Effector memory CD4-positive, alpha-beta T cell (primary cell): ENCODE data around the gene TLR1.

Source experiments
- DNase-seq, 3 donors: peaks; one replicate each; pipeline ENCODE4 v3.0.0-alpha.2; 2020
- H3K27ac ChIP-seq: 2 replicates; pipeline ENCODE4 v1.7.0; 2013; ENCODE audit warnings: mild to moderate bottlenecking, low read length, moderate library complexity; ENCODE audit not compliant: insufficient read depth, poor library complexity, severe bottlenecking
- H3K27me3 ChIP-seq: replicated peaks from 2 replicates; pipeline ENCODE4 v1.7.0; 2013; ENCODE audit warnings: mild to moderate bottlenecking, low read length; ENCODE audit not compliant: insufficient read depth, control insufficient read depth, poor library complexity, severe bottlenecking
- H3K36me3 ChIP-seq: 2 replicates; pipeline ENCODE4 v1.7.0; 2013; ENCODE audit warnings: mild to moderate bottlenecking, low read length, moderate library complexity; ENCODE audit not compliant: control insufficient read depth, insufficient read depth
- H3K4me1 ChIP-seq: 2 replicates; pipeline ENCODE4 v1.7.0; 2013; ENCODE audit warnings: low read length, mild to moderate bottlenecking; ENCODE audit not compliant: control insufficient read depth, insufficient read depth, poor library complexity, severe bottlenecking
- H3K4me3 ChIP-seq: 2 replicates; pipeline ENCODE4 v1.7.0; 2013; ENCODE audit warnings: low read length, low read depth, mild to moderate bottlenecking; ENCODE audit not compliant: insufficient read depth, poor library complexity, severe bottlenecking
- H3K9me3 ChIP-seq: 2 replicates; pipeline ENCODE4 v1.7.0; 2013; ENCODE audit warnings: mild to moderate bottlenecking, low read length, moderate library complexity; ENCODE audit not compliant: control insufficient read depth

The TLR1 gene

DNA sequence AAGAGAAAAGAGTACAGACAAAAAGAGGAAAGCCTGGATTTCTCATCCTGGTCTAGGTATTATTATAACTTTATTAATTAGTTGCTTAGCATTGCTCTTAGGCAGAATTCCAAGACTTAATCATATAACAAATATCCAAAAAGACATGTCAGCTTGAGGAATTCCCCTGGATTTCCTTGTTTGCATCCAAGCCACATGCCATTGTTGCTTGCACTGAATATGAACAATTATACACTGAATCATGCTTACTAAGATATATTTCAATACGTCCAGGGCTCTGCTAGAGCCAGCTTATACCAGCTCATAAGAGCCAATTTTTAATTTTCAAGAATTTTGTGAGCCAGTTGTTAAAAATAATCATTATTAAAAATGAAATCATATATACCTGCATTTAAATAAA is 16.3 kb downstream of the TLR1 start:
- H3K9me3 ChIP-seq = no peaks in the 10 kb centered on the region
- no peak overlapping the region for H3K4me3 ChIP-seq
- H3K36me3 ChIP-seq = no peaks in the 10 kb centered on the region
- H3K27ac ChIP-seq = no peak overlapping the region
- no peaks in the 10 kb centered on the region for H3K27me3 ChIP-seq
- no peaks in the 10 kb centered on the region for H3K4me1 ChIP-seq
- no peak for DNase-seq

DNA sequence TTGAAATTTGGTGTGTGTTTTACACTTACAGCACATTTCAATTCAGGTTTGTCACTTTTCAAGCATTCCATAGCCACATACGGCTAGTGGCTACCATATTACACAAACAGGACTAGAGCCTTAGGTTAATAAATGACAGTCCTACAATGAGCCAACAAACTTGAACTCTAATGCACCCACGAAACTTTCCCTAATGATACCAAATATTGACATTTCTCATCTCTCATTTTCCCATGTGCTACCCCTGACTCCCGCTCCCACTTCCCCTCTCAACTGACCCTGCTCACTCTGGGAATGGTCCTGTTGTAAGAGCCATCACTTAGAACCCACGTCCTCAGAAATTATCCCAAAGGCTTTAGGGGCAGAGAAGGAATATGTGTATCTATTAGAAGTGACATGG is 16.9 kb downstream of the TLR1 start:
- peaks cover 2% of the 10 kb centered on the region for H3K4me1 ChIP-seq
- no peak overlapping the region for H3K27ac ChIP-seq
- no peak overlapping the region for H3K4me3 ChIP-seq
- DNase-seq = no peak
- no peaks in the 10 kb centered on the region for H3K27me3 ChIP-seq
- no peaks in the 10 kb centered on the region for H3K9me3 ChIP-seq
- no peaks in the 10 kb centered on the region for H3K36me3 ChIP-seq

DNA sequence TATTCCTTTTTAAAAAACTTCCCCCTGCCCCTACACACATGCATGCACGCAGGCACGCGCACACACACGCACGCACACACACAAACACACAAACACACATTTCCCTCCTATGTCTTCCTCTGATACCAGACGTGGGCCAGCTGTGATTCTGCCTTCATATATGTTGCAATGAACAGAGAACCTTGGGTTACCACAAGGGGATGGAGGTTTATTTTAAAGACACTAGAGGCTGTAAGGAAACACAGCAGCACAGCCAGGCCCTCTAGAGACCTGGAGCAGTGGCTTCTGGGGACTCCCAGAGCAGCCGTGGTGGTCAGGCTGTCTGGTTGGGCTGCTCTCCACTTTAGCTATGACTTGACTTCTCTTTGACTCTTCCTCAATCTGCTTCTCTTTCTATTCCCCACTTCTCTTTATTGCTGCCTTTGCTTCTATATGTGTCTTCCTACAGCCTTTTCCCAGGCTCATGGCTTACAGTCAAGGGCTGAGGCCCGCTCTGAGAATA is 18.6 kb downstream of the TLR1 start:
- H3K4me1 ChIP-seq = peaks cover 3% of the 10 kb centered on the region
- no peak overlapping the region for H3K4me3 ChIP-seq
- no peaks in the 10 kb centered on the region for H3K9me3 ChIP-seq
- H3K27ac ChIP-seq = no peak overlapping the region
- no peaks in the 10 kb centered on the region for H3K27me3 ChIP-seq
- no peaks in the 10 kb centered on the region for H3K36me3 ChIP-seq
- no peak for DNase-seq

DNA sequence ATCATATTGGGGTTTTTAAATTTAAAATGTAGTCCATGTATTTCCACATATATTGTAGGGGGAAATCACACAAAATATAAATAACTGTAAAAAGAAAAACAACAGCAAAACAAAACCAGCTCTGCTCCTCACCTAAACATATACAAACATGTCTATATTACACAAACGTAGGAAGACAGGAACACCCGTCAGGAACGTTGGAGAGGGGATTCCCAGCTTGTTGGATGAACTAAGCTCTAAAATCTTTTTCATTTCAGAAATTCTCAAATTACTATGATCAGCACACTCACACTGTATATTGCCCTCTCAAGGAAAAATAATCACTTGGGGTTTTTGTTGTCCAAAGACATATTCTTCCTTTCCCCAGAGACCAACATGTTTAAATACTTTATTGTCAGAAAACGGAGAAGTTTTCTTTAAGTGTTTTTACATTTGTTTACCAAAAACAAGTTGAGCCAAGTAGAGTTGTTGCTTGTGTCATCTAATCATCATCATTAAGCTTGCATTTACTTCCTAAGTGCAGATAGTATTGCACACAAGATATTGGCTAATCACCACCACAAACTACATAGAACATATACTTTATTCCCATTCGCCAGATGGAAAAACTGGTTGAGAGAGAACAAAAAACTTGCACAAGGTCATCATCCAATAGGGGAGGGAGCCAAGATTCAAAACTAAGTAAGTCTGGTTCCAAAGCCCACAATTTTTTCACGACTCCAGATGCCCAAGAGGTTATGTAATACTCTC is 19.4 kb downstream of the TLR1 start:
- no peaks in the 10 kb centered on the region for H3K9me3 ChIP-seq
- no peaks in the 10 kb centered on the region for H3K36me3 ChIP-seq
- no peak for DNase-seq
- H3K4me1 ChIP-seq = peaks cover 3% of the 10 kb centered on the region
- no peaks in the 10 kb centered on the region for H3K27me3 ChIP-seq
- H3K4me3 ChIP-seq = no peak overlapping the region
- no peak overlapping the region for H3K27ac ChIP-seq

DNA sequence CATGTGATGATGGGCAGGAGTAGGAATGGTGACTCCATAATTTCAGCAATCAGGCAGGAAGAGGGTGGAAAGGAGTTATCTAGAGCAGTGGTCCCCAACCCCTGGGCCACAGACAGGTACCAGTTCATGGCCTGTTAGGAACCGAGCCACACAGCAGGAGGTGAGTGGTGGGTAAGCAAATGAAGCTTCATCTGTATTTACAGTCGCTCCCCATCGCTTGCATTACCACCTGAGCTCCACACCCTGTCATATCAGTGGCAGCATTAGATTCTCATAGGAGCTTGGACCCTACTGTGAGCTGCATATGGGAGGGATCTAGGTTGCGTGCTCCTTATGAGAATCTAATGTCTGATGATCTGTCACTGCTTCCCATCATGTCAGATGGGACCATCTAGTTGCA is 20.4 kb downstream of the TLR1 start:
- H3K27ac ChIP-seq = no peak overlapping the region

DNA sequence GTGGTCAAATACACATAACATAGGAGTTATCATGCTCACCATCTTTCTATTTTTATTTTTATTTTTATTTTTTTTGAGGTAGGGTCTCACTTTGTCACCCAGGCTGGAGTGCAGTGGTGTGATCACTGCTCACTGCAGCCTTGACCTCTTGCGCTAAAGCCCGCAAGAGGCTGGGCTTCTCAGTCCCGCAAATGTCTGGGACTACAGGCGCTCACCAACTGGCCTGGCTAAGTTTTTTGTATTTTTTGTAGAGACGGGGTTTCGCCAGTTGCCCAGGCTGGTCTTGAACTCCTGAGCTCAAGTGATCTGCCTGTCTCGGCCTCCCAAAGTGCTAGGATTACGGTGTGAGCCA is 21.5 kb downstream of the TLR1 start:
- H3K36me3 ChIP-seq = no peaks in the 10 kb centered on the region
- DNase-seq = no peak
- no peaks in the 10 kb centered on the region for H3K9me3 ChIP-seq
- H3K4me1 ChIP-seq = peaks cover 3% of the 10 kb centered on the region
- no peaks in the 10 kb centered on the region for H3K27me3 ChIP-seq
- H3K27ac ChIP-seq = no peak overlapping the region
- H3K4me3 ChIP-seq = no peak overlapping the region

More for the DNA sequence above, 20.4 kb downstream of the TLR1 start:
- no peak overlapping the region for H3K4me3 ChIP-seq
- peaks cover 3% of the 10 kb centered on the region for H3K4me1 ChIP-seq
- no peaks in the 10 kb centered on the region for H3K36me3 ChIP-seq
- H3K27me3 ChIP-seq = no peaks in the 10 kb centered on the region
- no peaks in the 10 kb centered on the region for H3K9me3 ChIP-seq
- no peak for DNase-seq

DNA sequence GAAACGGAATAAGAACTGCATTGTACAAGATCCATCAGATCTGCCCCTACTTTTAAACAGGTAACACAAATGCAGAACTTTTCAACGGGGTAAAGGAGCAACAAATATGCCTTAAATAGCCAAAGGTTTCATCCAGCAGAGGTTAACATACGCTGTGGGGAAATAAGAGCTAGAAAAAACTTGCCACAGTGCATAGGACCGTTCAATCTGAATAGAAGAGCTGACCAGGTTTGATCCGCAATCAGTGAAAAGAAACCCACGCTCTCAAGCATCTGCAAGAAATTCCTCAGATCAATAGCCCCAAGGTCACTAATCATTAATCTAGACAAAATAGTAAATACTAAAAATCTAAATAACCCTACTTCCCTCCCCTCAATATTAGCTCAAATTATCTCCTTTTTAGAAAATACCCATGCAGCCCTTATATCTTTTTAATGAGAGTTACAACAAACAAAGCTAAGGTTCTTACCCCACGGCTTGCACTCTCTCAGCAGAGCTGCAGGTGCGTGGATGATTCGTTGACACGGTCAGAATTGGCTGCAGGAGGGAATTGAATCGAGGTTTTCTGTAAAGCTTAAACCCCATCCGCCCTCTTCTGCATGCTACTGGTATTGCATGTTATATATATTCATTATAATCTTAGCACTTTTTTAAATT is 22.0 kb downstream of the TLR1 start, which contains the start of gene TLR10:
Gene TLR10, minus strand, starts transcription at position 539 of the 657 bp plus-strand sequence. CDS start 7,400 bp downstream, outside the sequence.
- Histone ChIP-seq H3K27ac (no peak within 1 kb of the TSS), H3K27me3 (no peaks in the 10 kb centered on the region), H3K4me3 (no peak within 1 kb of the TSS), H3K9me3 (no peaks in the 10 kb centered on the region), H3K36me3 (no peaks in the 10 kb centered on the region), H3K4me1 (peaks cover 3% of the 10 kb centered on the region)
- no peak for DNase-seq

DNA sequence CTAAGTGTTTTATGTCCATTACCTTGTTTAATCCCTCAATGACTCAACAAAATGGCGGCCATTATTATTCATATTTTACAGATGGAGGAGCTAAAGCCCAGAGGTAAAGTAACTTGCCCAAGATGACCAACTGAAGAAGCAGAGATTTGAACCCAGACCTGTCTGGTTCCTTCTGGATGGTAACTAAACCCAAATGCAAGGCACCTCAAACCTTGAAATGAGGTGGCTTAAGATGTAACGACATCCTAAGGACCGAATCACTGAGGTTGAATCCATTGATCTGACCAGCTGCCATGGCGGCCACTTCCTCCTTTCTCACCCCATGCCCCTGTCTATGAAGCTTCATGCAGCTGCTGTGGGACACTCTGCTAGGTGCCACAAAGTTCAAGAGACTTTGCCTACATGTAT is 22.7 kb downstream of the TLR1 start:
- Histone ChIP-seq H3K4me1 (peaks cover 3% of the 10 kb centered on the region), H3K36me3 (no peaks in the 10 kb centered on the region), H3K27me3 (no peaks in the 10 kb centered on the region), H3K27ac (no peak overlapping the region), H3K9me3 (no peaks in the 10 kb centered on the region), H3K4me3 (no peak overlapping the region)
- no peak for DNase-seq

DNA sequence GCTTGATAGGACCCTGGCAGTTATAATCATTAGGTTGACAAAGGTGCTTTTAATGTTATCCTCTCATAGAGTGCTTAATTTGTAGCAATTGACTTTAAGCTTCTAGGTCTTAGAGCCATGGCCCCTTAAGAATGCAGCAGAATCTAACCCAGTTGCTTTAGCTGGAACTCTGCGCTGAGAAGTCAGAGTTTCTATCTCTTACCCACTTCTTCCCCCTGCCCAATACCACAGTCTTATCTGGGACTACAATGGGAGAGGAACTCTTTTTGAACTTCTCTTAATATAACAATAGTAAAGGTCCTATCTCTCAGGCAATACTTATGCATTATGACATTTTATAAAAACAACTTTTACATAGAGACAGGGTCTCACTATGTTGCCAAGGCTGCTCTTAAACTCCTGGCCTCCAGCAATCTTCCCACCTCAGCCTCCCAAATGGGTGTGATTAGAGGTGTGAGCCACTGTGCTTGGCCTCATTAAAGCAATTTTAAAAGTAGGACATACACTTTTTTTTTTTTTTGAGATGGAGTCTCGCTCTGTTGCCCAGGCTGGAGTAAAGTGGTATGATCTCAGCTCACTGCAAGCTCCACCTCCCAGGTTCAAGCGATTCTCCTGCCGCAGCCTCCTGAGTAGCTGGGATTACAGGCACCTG is 23.6 kb downstream of the TLR1 start:
- peaks cover 3% of the 10 kb centered on the region for H3K4me1 ChIP-seq
- no peaks in the 10 kb centered on the region for H3K36me3 ChIP-seq
- no peaks in the 10 kb centered on the region for H3K27me3 ChIP-seq
- DNase-seq = no peak
- H3K27ac ChIP-seq = no peak overlapping the region
- H3K9me3 ChIP-seq = no peaks in the 10 kb centered on the region
- H3K4me3 ChIP-seq = no peak overlapping the region

DNA sequence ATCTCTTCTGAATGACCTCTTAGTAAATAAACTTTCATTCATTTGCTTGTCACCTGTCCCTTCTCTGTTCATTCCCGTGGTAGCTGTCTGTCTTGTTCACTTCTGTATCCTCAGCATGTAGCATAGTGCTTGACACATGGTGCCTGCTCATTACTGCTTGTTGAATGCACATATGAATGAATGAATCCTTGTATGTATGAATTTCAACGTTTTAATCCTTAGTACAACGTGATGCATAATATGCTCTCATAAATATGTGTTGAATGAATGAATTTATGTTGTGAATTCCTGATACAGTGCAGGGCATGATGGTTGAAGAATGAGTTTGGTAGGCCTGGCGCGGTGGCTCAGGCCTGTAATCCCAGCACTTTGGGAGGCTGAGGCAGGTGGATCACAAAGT is 24.8 kb downstream of the TLR1 start:
- H3K27me3 ChIP-seq = no peaks in the 10 kb centered on the region
- no peaks in the 10 kb centered on the region for H3K36me3 ChIP-seq
- DNase-seq = no peak
- no peaks in the 10 kb centered on the region for H3K9me3 ChIP-seq
- no peak overlapping the region for H3K4me3 ChIP-seq
- no peak overlapping the region for H3K27ac ChIP-seq
- H3K4me1 ChIP-seq = peaks cover 3% of the 10 kb centered on the region
